Effector memory CD4-positive, alpha-beta T cell (primary cell): ENCODE data around the gene ALDH4A1.
"Not testable (repeated sequence)": the region's sequence is repeated elsewhere in the genome, so short reads cannot be mapped to it uniquely, and the experiment has no call there.

ENCODE experiments used
- DNase-seq, 3 donors: peaks; one replicate each; pipeline ENCODE4 v3.0.0-alpha.2; 2020
- H3K27ac ChIP-seq: 2 replicates; pipeline ENCODE4 v1.7.0; 2013; ENCODE audit warnings: mild to moderate bottlenecking, low read length, moderate library complexity; ENCODE audit not compliant: insufficient read depth, poor library complexity, severe bottlenecking
- H3K27me3 ChIP-seq: replicated peaks from 2 replicates; pipeline ENCODE4 v1.7.0; 2013; ENCODE audit warnings: mild to moderate bottlenecking, low read length; ENCODE audit not compliant: insufficient read depth, control insufficient read depth, poor library complexity, severe bottlenecking
- H3K36me3 ChIP-seq: 2 replicates; pipeline ENCODE4 v1.7.0; 2013; ENCODE audit warnings: mild to moderate bottlenecking, low read length, moderate library complexity; ENCODE audit not compliant: control insufficient read depth, insufficient read depth
- H3K4me1 ChIP-seq: 2 replicates; pipeline ENCODE4 v1.7.0; 2013; ENCODE audit warnings: low read length, mild to moderate bottlenecking; ENCODE audit not compliant: control insufficient read depth, insufficient read depth, poor library complexity, severe bottlenecking
- H3K4me3 ChIP-seq: 2 replicates; pipeline ENCODE4 v1.7.0; 2013; ENCODE audit warnings: low read length, low read depth, mild to moderate bottlenecking; ENCODE audit not compliant: insufficient read depth, poor library complexity, severe bottlenecking
- H3K9me3 ChIP-seq: 2 replicates; pipeline ENCODE4 v1.7.0; 2013; ENCODE audit warnings: mild to moderate bottlenecking, low read length, moderate library complexity; ENCODE audit not compliant: control insufficient read depth

ALDH4A1 gene

DNA sequence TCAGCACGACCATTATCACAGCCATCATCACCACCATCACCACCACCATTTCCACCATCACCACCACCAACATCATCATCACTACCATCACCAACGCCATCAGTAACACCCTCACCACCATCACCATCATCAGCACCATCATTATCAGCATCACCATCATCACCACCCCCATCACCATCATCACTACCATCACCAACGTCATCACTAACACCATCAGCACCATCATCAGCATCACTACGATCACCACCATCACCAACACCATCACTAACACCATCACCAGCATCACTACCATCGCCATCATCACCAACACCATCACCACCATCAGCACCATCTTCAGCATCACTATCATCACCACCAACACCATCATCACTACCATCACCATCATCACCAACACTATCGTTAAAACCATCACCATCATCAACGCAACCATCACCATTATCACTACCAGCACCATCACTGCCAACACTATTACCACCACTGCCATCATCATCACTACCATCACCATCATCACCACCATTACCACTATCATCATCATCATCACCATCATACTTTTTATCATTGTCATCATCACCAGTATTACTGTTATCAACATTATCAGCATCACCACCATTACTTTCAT, 44.2 kb downstream of the ALDH4A1 start:
- no peak for DNase-seq
- Histone ChIP-seq H3K9me3 (no peaks in the 10 kb centered on the region), H3K27ac (no peak overlapping the region), H3K36me3 (no peaks in the 10 kb centered on the region), H3K27me3 (no peaks in the 10 kb centered on the region), H3K4me1 (no peaks in the 10 kb centered on the region), H3K4me3 (no peak overlapping the region)

DNA sequence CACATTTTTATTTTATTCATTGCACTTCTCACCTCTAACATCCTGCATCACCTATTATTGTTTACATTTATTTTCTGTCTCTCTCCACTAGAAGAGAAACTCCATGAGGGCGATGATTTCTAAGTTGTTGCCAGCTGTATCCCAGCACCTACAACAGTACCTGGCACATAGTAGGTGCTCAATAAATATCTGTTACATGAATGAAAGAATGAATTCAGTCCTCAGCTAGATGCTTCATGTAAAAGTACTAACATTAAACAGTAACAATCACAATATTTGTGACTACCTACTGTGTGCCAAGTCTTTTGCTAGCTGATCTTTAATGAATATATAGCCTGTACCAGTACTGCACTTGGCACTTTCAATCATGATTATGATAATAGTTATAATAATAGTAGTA, 45.9 kb downstream of the ALDH4A1 start:
- H3K36me3 ChIP-seq, result no peaks in the 10 kb centered on the region
- H3K27me3 ChIP-seq, result no peaks in the 10 kb centered on the region
- H3K4me3 ChIP-seq, result no peak overlapping the region
- H3K27ac ChIP-seq, result no peak overlapping the region
- no peak for DNase-seq
- H3K4me1 ChIP-seq, result no peaks in the 10 kb centered on the region
- H3K9me3 ChIP-seq, result no peaks in the 10 kb centered on the region

DNA sequence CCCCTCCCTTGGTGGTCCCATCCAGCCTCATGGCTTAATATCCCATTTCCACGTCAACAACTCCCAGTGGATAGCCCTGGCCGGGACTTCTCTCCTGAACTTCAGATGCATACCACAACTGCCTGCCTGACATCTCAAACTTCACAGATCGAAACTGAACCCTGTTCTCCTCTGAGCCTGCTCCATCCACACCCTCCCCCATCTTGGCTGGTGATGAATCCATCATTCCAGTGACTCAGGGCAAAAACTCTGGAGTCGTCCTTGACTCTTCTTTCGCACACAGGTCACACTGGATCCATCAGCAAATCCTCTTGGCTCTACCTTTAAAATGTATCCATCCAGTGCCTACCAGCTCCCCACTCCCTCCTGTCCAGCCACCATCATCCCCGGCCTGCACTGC, 46.8 kb downstream of the ALDH4A1 start:
- H3K4me3 ChIP-seq, result no peak overlapping the region
- H3K27me3 ChIP-seq, result no peaks in the 10 kb centered on the region
- H3K9me3 ChIP-seq, result no peaks in the 10 kb centered on the region
- no peaks in the 10 kb centered on the region for H3K36me3 ChIP-seq
- DNase-seq, result no peak
- no peak overlapping the region for H3K27ac ChIP-seq
- no peaks in the 10 kb centered on the region for H3K4me1 ChIP-seq

DNA sequence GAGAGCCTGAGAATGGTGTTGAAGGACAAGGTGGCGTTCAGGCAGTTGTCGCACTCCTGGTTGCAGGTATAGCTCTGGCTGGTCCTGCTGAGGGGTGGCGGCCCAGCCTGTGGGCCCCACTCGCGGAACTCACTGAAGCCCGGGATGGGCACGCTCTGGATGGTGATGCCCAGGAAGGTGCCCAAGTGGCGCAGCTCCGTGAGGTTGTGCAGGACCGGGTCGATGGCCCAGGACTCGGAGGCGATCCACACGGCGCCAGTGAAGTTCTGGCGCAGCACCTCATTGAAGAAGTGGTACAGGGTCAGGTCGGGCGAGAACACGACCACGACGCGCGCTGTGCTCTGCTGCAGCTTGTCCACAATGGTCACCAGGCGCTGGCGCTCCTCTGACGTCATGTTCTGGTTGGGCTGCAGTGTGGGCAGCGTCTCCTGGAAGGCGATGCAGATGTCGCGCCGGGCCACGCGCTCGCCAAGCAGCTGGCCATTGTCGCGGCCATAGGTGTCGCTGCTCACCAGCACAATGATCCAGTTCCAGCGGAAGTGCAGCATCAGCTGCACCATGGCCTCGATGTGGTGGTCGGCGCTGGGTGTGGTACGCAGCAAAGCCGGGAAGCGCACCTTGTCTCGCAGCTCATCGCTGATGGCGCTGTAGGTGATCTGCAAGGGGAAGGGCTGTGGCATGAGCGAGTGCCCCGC, 47.9 kb downstream of the ALDH4A1 start:
- Histone ChIP-seq H3K4me3 (no peak overlapping the region), H3K36me3 (no peaks in the 10 kb centered on the region), H3K9me3 (no peaks in the 10 kb centered on the region), H3K27me3 (no peaks in the 10 kb centered on the region), H3K27ac (no peak overlapping the region), H3K4me1 (no peaks in the 10 kb centered on the region)
- DNase-seq, result no peak

DNA sequence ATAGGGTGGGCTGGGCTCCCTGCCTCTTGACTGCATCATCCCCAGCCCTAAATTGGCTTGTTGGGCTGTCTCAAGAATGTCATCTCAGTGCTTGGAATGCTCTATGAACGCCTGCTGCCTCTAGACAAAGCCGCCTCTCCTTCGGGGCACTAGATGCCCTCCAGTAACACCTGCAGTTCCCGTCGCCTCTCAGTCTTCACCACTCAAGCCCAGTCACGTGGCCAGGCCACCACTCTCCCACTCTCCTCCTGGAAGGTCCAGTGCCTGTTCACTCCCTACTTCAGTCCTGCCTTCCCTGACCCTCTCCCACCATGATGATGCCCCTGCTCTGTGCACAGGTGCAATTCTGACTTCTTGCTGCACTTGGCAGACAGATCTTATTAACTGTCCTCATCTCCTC, 49.9 kb downstream of the ALDH4A1 start:
- no peak for DNase-seq
- no peak overlapping the region for H3K4me3 ChIP-seq
- H3K9me3 ChIP-seq, result no peaks in the 10 kb centered on the region
- H3K27ac ChIP-seq, result no peak overlapping the region
- H3K36me3 ChIP-seq, result no peaks in the 10 kb centered on the region
- H3K27me3 ChIP-seq, result no peaks in the 10 kb centered on the region
- H3K4me1 ChIP-seq, result no peaks in the 10 kb centered on the region

DNA sequence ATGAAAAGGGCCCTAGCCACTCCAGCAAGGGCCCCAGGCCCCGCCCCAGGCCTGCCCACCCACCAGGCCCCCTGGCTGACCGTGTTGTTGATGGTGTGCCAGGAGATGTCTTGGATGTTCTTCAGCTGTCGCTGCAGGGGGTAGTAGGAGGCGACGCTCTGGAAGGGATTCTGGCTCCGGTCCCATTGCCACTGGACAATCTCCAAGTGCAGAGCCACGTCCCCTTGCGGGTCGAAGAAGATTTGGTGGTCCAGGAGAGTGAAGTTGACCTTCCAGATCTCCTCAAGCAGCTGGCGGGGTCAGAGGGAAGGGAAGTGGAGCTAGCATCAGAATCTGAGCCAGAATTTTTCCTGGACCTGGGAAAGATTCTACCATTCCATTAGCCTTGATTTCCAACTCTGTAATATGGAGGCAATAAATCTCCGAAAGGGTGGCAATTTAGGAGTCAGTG, 53.1 kb downstream of the ALDH4A1 start:
- no peak overlapping the region for H3K4me3 ChIP-seq
- H3K27me3 ChIP-seq, result no peaks in the 10 kb centered on the region
- no peak for DNase-seq
- H3K4me1 ChIP-seq, result no peaks in the 10 kb centered on the region
- H3K27ac ChIP-seq, result no peak overlapping the region
- H3K9me3 ChIP-seq, result no peaks in the 10 kb centered on the region
- no peaks in the 10 kb centered on the region for H3K36me3 ChIP-seq

DNA sequence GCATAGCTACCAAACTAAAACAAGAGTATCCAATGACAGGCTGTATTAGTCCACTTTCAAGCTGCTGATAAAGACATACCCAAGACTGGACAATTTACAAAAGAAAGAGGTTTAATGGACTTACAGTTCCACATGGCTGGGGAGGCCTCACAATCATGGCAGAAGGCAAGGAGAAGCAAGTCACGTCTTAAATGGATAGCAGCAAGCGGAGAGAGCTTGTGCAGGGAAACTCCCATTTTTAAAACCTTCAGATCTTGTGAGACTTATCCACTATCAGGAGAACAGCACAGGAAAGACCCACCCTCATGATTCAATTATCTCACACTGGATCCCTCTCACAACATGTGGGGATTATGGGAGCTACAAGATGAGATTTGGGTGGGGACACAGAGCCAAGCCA, 54.6 kb downstream of the ALDH4A1 start:
- H3K4me1 ChIP-seq, H3K9me3 ChIP-seq, H3K36me3 ChIP-seq, H3K4me3 ChIP-seq, H3K27ac ChIP-seq, DNase-seq, H3K27me3 ChIP-seq: not testable (repeated sequence)

DNA sequence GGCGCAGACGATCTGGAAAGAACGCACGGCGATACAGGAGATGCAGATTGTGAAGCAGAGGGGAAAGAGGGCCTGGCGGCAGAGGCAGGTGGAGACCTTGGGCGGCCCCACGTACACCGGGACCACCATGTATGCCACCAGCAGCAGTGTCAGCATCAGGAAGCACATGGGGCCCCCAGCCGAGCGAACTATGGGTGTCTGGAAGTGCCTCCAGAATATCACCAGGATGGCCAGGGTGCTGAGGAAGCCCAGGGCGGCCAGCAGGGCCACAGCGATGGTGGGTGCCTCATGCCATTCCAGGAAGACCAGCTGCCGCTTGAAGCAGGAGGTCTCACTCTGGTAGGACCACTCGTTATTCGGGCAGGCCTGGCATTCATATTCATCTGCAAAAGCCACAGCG, 62.2 kb downstream of the ALDH4A1 start:
- Histone ChIP-seq H3K36me3 (no peaks in the 10 kb centered on the region), H3K9me3 (no peaks in the 10 kb centered on the region), H3K4me3 (no peak overlapping the region), H3K4me1 (no peaks in the 10 kb centered on the region), H3K27ac (no peak overlapping the region), H3K27me3 (peaks cover 3% of the 10 kb centered on the region)
- DNase-seq, result no peak

DNA sequence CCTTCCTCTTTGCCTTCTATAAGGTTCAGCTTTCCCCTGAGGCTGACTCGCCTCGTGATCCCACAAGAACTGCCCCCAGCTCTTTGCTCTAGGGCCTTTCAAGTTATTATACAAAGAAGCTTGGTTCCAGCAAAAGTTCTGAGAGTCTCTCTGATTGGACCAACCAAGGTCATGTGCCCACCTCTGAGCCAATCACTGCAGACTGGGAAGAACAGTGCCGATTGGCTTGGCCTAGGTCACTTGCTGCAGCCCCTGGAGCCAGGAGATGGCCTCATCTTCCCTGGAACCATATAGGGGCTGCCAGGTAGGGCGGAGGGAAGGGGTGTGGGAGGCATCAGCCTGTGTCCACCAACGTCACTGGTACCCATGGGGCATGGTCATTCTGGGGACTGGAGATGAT, 65.7 kb downstream of the ALDH4A1 start:
- Histone ChIP-seq H3K4me1 (no peaks in the 10 kb centered on the region), H3K27me3 (peaks cover 12% of the 10 kb centered on the region), H3K36me3 (no peaks in the 10 kb centered on the region), H3K9me3 (no peaks in the 10 kb centered on the region), H3K4me3 (no peak overlapping the region), H3K27ac (no peak overlapping the region)
- DNase-seq, result no peak

DNA sequence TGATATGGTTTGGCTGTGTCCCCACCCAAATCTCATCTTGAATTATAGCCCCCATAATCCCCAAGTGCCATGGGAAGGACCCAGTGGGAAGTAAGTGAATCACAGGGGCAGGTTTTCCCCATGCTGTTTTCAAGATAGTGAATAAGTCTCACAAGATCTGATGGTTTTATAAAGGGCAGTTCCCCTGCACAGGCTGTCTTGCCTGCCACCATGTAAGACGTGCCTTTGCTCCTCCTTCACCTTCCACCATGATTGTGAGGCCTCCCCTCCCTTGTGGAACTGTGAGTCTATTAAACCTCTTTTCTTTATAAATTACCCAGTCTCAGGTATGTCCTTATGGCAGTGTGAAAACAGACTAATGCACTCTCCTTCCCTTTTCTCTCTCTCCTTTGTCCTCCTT, 70.0 kb downstream of the ALDH4A1 start:
- DNase-seq, H3K36me3 ChIP-seq: not testable (repeated sequence)

More for the DNA sequence above, 70.0 kb downstream of the ALDH4A1 start:
- peaks cover 12% of the 10 kb centered on the region for H3K27me3 ChIP-seq
- not testable (repeated sequence) for H3K9me3 ChIP-seq, H3K27ac ChIP-seq, H3K4me3 ChIP-seq, H3K4me1 ChIP-seq
